GM19035 (cell line): Measurements from ENCODE around the gene PAFAH1B1.

Source experiments
- ATAC-seq: cut with Tn5 transposase; IDR thresholded peaks from one replicate; pipeline ENCODE4 v1.9.1; 2021; ENCODE audit not compliant: unreplicated experiment

PAFAH1B1 gene

DNA sequence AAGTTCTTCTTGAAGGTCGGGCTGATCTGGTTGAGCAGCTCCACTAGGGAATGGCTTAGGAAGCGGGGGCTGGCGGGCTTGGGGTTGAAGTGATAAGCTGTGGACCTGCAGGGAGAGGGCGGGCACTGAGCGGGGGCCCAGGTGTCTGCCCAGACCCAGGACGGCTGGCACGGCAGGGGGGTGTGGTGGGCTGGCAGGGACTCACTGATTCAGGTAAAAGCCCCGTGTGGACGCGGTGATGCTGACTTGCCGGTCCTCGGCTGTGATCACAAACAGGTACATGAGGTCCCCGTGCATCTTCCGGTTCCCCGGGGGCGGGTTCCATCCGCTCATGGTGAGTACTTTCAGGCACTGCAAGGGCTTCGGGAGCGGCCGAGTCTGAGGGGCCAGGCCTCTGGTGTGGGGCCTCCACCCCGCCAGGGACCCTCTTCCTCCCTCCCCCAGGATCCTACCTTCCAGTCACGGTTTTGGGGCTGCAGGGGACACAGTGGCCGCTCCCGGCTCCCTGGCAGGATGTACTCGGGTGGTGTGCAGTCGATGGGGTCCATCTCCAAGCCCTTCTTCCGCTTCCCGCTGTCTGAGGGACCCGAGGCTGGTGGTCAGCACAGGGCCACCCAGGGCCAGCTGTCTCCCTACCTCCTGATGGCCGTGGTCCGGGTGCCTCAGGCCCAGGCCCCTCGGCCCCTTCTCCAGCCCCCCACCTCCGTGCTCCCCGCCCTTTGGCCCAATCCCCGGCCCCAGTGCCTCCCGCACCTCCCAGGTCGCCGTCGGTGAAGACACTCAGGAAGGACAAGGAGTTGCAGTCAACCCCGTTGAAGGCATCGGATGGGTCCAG is 107.9 kb downstream of the PAFAH1B1 start:
- ATAC-seq, result no peak

DNA sequence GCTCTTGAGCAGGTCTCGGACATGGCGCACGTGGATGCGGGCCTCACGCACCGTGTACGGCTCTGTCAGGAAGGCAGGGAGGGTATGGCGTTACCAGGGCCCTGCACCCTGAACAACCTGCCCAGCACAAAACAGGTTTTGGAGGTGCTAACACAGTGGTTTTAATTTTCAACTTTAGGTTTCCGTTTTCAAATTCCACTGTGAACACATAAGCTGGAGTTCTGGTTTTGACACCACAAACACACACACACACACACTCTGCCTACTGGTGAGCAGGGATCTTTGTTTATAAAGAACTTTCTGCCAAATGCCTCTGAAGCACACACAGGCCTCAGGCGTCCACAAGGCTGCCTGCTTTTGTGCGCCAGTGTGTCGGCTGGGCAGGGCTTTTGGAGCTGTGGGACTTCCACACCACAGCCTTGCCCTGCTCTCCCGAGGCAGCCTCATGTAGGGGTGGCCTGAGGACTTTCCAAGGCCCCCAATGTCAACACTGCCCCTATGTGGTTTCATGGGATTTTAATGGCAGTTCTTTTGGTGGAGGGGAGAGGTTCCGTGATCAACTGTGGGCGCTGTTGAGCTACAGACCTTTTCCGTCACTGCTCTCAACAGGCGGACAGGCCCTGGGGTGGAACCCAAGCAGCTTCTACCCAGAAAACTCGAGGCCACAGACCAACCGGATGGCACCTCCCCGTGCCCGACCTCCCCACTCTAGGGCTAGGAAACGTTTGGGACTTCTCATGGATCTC is 108.7 kb downstream of the PAFAH1B1 start:
- no peak for ATAC-seq

DNA sequence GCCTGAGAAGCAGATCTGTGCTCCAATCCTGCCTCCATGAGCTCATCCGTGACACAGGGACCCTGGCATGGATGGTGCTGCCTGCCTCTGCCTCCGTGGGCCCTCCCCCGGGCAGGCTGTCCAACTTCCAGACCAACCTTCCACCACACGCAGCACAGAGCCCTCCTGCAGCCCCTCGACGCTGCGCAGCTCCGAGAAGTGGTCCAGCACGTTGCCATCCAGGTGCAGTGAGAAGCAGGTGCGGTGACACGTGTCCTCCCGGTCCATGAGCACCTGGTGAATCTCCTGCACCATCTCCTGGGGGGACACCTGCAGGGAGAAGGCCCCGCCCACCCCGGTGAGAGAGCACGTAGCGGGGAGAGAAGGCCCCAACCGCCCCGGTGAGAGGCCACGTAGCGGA is 109.7 kb downstream of the PAFAH1B1 start:
- ATAC-seq, result no peak

DNA sequence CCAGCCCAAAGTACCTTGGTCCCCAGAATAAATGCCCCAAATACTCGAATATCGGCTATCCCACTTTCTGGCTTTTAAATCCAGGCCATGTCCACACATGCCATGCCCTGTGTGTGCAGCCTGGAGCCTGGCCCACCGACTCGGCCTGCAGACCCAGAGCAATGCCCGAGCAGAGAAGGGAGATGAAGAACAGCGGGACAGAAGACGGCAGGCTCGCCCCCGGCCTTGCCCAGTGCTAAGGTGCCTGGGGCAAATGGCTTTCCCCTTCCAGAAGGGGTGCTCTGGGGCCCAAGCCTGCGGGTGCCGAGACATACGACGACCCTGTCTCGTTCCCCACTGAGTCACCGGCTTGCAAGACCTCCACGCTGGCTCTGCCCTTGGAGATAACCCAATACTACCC is 110.2 kb downstream of the PAFAH1B1 start:
- ATAC-seq, result no peak

DNA sequence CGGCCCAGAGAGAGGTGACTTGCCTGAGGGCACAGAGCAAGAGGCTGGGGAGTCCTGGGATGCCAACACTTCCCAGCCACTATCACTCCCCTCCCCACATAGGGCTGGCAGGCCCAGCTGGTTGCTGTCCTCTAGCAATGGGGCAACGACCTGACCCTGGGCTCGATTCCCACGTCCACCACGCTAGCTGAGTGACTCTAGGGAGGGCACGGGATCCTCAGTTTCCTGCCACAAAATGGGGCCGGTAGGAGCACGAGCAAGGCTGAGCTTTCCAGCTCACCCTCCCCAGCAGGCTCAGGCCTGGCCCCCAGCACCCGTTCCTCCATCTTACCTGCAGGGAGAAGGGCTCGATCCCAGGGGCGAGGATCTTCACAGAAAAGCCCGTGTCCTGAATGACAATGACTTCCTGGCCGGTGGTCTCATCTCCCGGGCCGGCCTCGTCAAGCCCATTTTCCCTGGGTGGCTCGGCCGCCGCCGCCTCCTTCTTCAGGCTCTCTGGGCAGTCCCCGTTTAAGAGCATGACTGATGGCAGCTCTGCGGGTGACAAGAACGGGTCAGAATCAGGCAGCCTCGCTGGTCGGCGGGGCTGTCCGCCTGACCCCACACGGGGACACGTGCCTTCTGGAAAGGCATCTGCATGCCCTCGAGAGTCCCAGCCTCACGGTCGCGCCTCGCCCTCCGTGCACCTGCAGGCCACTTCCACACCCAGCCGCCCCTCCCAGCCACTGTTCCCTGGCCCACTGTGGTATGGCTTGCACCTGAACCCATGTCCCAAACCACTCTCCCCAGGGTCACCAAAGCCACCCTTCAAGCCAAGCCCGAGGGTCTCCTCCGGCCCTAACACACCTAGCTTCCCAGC is 110.8 kb downstream of the PAFAH1B1 start:
- no peak for ATAC-seq

DNA sequence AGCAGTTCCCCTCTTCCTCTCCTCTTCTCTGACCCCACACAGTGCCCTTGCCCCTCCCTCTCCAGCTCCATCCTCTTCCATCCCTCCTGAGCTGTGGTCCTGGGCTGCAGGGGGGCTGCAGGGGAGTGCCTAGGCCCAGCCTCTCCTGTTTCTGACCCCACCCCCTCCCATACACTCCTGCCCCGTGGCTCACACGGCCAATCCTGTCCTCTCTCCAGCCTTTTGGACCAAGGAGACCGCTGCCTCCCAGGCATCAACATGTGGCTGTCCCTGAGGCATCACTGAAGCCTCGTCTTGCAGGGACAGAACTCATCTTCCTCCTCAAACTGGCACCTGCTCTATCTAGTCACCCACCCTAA is 111.4 kb downstream of the PAFAH1B1 start:
- no peak for ATAC-seq

DNA sequence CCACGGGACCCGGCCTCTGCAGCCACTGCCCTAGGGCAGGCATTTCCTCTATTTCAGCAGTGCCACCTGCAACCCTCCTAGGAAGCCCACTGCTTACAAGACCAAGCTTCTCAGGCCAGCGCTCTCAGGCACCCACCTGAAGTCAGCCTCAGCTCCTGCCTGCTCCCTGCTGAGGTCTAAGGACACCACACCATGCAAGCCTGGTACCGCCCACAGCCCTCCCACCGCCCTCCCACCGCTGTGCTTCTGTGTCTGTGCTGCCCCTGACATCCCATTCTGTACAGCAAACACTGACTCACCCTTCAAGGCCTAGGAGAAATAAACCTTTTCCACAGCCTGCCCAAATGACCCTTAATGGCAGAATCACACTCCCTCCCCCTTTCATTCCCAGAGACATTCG is 111.8 kb downstream of the PAFAH1B1 start:
- ATAC-seq, result no peak

DNA sequence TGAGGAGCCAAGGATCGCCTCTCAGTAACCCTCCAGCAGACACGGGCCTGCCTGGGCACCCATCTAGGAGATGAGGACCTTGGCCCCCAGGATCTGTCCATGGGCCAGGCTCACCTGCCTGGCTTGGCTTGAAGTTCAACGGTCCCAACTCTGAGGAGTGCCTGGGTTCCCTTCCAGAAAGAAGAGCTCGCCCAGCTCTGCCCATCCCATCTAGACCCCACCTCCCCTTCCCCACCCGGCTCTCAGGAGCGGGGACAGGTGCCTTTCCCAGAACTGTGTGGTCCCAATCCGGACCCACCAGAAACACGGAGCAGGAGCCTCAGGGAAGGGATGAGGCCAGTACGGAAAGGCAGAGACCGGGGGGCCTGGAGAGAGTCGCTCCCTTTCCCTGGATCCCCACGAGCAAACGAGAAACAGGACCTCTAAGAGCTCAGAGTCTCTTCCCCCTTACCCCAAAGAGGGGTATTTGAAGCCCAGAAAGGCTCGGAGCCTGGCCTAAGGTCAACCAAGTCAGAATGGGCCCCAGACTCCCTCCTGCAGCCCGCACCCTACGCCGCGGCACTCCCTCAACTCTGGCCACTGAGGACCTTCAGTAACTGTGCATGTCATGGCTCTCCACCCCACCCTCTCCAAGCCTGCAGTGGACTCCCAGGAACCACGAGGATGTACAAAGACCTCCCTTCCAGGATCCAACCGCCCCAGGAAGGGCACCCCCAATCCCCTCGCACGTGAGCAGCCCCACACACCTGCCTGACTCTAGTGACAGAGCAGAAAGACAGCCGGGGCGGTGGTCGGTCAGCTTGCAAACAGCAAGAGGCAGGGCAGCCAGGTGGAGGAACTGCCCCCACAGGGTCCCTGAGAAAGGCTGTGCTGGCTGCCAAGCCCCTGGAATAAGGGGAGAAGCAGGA is 112.7 kb downstream of the PAFAH1B1 start:
- ATAC-seq, result no peak

DNA sequence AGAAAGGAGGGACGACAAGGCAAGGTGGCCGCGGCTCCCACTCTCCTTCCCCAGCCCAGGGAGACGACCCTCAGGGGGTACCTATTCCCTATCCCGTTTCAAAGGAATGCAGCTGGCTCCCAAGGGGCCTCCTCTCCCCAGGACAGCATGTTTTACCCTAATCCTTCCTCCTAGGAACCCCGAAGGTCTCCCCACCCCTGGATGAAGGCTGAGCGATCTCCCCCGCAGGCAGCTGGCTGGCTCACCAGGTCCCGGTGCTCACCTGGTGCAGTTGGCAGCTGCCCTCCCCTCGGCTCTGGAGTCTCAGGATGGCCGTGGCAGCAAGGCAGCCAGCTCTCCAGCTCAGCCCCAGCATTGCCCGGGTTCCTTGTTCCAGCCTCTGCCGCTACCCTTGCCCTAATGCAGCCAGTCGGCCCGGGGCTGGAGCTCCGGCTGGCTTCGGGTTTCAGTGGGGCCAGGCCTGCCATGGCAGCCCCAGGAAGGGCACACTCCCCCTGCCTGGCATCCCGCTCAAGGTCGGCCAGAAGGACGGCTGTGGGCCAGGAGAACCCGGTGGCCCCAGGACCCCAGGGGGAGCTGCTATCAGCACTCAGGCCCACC is 113.6 kb downstream of the PAFAH1B1 start:
- ATAC-seq, result no peak

DNA sequence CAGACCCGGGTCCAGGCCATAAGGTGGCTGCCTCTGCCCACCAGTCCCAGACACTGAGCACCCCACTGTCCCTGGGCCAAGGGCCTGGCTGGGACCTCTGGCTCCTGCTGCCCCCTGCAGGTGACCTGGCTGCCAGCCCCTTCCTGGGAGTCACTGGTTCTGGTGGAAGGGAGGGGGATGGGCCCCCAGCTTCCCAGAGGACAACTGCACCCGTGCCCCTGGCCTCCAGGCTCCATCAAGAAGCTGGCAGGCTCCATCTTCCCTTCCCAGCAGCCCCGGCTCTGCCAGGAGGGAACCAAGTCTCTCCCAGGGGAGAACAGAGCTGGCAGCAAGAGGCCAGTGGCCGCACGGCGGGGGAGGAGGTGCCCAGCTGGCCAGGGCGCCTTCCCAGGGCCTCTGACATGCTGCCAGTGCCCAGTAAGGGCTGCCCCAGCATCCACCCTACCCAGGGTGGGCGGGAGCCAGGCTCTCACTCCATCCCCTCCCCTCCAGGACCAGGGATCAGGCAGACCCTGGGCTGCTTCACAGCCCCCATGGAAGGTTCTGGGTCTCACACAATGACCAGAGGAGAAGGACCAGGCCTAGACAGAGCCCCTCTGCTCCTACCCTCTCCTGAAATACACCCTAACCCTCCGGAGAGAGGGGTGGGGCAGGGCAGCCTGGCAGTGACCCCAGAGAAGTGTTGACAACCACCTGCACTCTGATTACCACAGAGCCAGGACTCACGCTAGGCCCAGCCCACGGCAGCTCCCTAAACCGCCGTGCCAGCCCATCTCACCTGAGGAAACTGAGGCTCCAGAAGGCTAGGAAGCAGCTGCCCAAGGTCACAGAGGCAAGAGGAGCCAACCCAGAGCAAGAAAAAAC is 114.5 kb downstream of the PAFAH1B1 start:
- ATAC-seq, result no peak

DNA sequence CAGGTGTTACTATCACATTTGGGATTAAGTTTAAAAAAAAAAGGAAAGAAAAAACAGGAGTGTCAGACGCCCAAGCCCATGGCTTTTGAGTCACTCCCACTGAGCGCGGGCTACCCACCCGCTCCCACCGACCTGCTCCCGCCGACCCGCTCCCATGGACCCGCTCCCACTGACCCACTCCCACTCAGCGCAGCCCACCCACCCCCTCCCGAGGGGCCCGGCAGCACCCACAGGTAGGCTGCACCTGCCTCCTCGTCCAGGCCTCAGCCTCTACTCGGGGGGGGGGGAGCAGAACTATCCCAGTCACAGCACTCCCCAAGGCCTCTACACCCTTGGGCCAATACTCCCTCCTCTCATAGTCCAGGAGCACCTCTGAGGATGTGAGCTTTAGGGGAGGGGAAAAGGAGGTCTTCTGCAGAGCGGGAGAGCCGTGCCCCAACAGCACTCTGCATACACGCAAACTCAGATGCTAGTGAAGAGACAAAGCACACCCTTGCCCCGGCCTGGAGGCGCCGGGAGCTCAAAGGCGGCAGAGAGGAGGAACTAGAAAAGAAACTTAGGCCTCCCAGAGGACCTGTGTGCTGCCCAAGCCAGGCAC is 115.2 kb downstream of the PAFAH1B1 start:
- ATAC-seq, result no peak

DNA sequence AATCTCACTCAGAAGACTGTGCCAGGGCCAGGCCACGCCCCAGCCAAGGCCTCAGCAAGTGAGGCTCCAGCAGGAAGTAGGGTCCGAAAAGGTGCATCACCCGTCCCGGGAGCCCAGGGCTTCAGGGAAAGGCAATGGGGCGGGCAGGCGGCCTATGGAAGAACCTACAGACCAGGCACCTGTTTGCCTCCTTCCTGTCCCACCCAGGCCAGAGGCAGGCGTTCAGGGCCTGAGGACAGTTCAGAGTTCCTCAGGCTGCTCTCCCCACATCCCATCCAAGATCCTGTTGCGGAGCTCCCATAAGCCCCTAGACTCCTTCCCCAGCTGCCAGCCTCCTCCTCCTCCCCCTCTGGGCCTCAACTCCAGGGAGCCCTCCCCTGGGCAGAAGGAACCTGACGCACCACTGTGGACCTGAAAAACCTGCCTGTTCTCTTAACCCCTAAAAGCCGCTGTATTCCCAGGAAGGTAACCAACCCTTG is 115.8 kb downstream of the PAFAH1B1 start:
- no peak for ATAC-seq

DNA sequence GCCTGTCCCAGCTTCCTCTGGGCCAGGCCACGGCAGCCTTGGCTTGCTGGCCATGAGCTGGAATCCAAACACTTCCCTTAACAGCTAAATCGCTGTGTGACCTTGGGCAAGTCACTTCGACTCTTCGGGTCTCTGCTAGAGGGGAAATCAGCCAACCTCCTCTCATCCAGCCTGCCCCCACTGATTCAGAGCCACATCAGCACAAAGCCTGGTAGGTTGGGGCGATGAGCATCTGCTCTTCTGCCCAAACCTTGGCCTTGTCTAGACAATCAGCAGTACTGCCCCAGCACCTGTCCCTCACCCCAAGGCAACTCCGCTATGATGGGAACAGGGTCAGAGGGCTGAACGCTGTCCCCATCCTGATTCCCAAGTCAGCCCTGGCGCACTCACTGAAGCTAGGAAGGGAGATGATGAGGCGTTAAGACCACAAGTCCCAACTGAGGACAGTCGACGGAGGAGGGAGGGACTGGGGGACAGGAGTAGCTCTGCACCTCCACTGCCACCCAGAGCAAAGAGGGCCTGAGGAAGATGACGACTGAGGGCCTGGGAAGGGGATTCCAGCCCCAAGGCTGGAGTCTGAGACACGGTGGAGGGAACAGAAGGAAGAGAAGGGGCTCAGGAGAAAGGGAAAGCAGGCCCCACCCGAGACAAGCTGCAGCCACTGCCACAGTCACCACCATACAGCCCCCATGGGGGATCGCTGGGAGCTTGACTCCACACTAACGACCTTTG is 116.8 kb downstream of the PAFAH1B1 start:
- peak; percentile 3 for ATAC-seq

DNA sequence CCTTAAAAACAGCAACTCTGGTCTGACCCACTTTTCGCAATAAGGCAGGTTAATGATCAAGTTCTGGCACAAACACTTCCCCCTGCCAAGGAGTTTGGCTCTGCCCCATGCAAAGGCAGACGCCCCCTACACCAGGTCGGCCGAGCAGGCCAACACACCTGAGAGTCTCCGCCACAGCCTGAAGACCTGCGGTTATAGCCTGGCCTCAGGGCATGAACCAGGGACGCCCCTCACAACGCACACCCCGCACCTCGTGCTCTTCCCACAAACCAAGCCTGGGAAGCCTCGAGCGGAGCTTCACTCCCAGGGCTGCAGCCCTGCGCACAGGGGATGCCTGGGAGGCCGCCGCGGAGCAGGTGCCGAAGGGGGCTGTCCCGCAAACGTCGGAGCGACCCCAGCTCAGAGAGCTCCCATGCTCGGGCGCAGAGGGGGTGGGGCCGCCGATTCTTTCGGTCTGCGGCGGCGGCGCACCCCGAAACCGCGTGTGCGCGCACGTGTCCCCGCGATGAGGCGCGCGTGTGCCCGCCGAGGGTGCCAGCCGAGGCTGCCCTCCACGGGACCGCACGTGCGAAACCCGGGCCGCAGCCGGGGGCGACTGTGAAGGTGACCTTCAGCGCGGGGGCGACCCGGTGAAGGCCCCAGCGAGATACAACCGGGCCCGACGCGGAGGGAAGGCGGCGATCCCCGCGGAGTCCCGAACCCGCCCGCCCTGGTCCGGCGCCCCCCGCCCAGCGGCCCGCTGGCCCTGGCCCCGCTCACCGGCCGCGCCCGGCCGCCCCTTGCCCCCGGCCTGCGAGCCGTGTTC is 117.6 kb downstream of the PAFAH1B1 start:
- peak; percentile 23 for ATAC-seq

DNA sequence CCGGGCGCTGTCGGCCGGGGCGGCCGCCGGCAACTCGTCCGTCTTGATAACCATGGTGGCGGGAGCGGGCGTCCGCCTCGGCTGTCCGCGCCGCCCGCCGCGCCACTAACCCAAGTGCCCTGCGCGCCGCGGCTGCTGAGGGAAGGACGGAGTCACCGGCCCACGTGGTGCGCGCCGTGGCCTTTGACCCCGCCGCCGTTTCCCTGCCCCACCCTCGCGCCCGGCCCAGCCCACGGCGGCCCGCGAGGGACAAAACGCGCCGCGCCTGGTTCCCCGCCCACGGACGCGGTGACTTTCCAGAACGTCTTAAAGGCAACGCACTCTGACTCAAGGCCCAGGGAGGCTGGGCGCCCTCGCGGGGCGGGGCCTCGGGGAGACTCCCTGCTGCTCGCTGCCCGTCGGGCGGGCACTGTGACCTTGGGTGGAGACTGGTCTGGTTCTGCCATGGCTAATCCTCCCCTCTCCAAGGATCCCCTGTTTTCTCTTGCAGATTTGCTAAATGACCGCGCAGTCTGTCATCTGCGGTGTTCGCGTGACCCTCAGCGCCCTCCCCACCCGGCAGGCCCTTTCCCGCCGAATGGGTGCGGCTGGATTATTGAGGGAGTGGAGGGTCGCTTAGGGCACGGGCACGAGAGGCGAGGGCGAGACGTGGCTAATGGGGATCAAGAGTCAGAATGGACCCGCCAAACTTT is 118.3 kb downstream of the PAFAH1B1 start, which contains the start of gene CLUH:
CLUH (minus strand) TSS at position 157 of the 692 bp plus-strand sequence; CDS start at position 54, 103 bp downstream.
- peak; percentile 76 for ATAC-seq

DNA sequence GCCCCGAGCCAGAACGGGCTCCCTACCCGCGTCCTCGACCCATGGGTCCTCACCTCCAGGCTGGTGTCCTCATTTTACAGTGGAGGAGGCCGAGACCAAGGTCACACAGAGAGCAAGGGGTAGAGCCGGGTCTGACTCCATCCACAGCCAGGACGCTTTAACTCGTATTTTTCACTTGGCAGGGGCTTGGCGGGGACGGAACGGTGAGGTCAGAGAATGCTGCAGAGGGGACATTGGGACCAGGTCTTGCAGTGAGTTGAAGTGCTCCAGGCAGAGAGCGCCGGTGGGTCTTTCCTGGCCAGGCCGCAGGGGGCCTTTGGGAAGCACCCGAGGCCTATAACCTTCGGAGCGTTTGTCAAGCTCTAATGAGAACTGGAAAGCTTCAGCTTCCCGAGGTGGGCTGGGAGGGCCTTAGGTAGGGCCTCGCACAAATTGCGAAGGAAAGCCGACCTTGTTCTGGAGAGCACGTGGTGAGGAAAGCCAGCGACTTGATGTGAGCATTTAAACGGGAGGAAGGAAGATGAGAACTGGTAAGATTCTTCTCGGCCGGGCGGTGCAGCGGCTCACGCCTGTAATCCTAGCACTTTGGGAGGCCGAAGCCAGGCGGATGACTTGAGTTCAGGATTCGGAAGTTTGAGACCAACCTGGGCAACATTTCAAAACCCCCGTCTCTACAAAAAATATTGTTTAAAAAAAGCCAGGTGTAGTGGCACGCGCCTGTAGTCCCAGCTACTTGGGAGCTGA is 119.0 kb downstream of the PAFAH1B1 start:
- ATAC-seq, result no peak
